Measurements from ENCODE around the gene OR6S1. TPM values are rescaled to one million over a fixed set of nuclear protein-coding genes. Genes with fewer than 3 reads are reported as not detected.

OR6S1 gene
- total and polyA plus RNA-seq, 2 experiments from 2014 or later = not detected

DNA sequence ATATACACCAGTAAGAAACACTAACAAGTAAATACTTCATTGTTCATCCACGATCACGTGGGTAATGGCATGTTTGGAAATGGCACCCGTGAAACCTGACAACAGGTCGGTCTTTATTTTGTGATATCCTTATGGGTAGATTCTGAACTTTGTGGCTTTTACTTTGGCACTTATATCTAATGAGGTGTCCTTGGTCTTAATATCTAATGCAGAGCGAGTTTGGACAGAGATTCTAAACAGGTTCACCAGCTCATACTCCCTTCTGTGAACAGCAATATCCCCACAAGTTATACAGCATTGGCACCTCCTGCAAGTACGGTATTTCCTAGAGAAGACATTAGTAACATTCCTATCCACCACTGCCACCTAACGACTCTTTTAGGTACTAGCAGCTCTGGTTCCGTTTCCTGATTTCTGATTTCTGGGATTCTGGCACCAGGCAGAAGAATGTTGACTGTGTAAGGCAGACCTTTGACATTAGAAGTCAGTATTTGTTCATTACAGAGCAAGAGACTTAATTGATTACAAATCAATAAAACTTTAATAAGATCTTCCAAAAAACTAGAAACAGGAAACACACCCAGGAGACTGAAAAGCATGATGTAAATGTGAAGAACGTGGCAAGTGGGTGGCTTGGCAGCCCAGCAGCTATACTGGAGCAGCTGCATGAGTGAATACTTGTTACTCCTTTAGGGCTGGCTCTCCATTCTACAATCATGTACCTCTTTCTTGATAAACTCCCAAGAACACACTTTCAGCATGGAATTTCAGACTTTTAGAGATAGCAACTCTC, 49.6 kb upstream of the OR6S1 start:
- H3K27ac Mint-ChIP-seq = no peak overlapping the region

More for the DNA sequence above, 49.6 kb upstream of the OR6S1 start:
- TF ChIP-seq, protein P1, sequence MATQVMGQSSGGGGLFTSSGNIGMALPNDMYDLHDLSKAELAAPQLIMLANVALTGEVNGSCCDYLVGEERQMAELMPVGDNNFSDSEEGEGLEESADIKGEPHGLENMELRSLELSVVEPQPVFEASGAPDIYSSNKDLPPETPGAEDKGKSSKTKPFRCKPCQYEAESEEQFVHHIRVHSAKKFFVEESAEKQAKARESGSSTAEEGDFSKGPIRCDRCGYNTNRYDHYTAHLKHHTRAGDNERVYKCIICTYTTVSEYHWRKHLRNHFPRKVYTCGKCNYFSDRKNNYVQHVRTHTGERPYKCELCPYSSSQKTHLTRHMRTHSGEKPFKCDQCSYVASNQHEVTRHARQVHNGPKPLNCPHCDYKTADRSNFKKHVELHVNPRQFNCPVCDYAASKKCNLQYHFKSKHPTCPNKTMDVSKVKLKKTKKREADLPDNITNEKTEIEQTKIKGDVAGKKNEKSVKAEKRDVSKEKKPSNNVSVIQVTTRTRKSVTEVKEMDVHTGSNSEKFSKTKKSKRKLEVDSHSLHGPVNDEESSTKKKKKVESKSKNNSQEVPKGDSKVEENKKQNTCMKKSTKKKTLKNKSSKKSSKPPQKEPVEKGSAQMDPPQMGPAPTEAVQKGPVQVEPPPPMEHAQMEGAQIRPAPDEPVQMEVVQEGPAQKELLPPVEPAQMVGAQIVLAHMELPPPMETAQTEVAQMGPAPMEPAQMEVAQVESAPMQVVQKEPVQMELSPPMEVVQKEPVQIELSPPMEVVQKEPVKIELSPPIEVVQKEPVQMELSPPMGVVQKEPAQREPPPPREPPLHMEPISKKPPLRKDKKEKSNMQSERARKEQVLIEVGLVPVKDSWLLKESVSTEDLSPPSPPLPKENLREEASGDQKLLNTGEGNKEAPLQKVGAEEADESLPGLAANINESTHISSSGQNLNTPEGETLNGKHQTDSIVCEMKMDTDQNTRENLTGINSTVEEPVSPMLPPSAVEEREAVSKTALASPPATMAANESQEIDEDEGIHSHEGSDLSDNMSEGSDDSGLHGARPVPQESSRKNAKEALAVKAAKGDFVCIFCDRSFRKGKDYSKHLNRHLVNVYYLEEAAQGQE (IDR thresholded peaks at IDR 0.05; ENCODE audit: unreplicated experiment) = no peak
- TF ChIP-seq ZNF114 (CRISPR knock-in tag; IDR thresholded peaks at IDR 0.05) (no peak), POLR2AphosphoS5 (IDR thresholded peaks at IDR 0.05; ENCODE audit: low read depth) (no peak), STAT1 (IDR thresholded peaks at IDR 0.05; ENCODE audit: unreplicated experiment) (no peak), CREB1 (CRISPR knock-in tag; IDR thresholded peaks at IDR 0.05; ENCODE audit: low read depth) (no peak)
- TF ChIP-seq, protein P2, sequence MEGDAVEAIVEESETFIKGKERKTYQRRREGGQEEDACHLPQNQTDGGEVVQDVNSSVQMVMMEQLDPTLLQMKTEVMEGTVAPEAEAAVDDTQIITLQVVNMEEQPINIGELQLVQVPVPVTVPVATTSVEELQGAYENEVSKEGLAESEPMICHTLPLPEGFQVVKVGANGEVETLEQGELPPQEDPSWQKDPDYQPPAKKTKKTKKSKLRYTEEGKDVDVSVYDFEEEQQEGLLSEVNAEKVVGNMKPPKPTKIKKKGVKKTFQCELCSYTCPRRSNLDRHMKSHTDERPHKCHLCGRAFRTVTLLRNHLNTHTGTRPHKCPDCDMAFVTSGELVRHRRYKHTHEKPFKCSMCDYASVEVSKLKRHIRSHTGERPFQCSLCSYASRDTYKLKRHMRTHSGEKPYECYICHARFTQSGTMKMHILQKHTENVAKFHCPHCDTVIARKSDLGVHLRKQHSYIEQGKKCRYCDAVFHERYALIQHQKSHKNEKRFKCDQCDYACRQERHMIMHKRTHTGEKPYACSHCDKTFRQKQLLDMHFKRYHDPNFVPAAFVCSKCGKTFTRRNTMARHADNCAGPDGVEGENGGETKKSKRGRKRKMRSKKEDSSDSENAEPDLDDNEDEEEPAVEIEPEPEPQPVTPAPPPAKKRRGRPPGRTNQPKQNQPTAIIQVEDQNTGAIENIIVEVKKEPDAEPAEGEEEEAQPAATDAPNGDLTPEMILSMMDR (conservative IDR thresholded peaks at IDR 0.05; ENCODE audit: low read depth in 2 of 2) = peak; percentile 81 to 82
- Histone ChIP-seq H3K36me3 (ENCODE audit: insufficient read depth) (no peaks in the 10 kb centered on the region), H3K4me3 (no peak overlapping the region), H3K4me1 (ENCODE audit: insufficient read depth) (no peaks in the 10 kb centered on the region; the same call in 1 of the 2 replicates), H3K79me2 (replicated peaks; ENCODE audit: insufficient read depth) (no peaks in the 10 kb centered on the region), H3K27ac (ENCODE audit: low read depth) (no peak overlapping the region), H2AFZ (no peak overlapping the region), H3K9me2 (ENCODE audit: insufficient read depth) (no peaks in the 10 kb centered on the region), H3K4me2 (no peak overlapping the region), H3K27me3 (ENCODE audit: insufficient read depth) (no peaks in the 10 kb centered on the region), H3F3A (replicated peaks; ENCODE audit: low read depth) (no peaks in the 10 kb centered on the region), H4K20me1 (replicated peaks; ENCODE audit: insufficient read depth) (no peaks in the 10 kb centered on the region)
- Mint-ChIP-seq H3K4me3 (no peak overlapping the region; the same call in 2 of the 3 replicates), H3K27me3 (ENCODE audit: insufficient read depth, low read depth, poor library complexity) (peaks cover 6% of the 10 kb centered on the region), H3K4me1 (peaks cover 15% of the 10 kb centered on the region), H3K9me3 (no peaks in the 10 kb centered on the region; the same call in 2 of the 3 replicates), H3K36me3 (ENCODE audit: low read depth) (peaks cover 45% of the 10 kb centered on the region)
- peak; percentile 84 for ATAC-seq
- peak; percentile 80 for DNase-seq (ENCODE audit: low spot score)
